ENCODE results near the gene MADCAM1. TPM values are rescaled to one million over a fixed set of nuclear protein-coding genes. Genes with fewer than 3 reads are reported as not detected.
A peak's percentile ranks its signal among the peaks of the same experiment; 100 is the strongest.

Gene MADCAM1
- total and polyA plus RNA-seq, 10 of the 15 experiments (the other 5 are each of a cell fraction or from before 2014, with no cell fraction given) = 0.06 to 0.32 (median 0.31) TPM; not detected in 5

DNA sequence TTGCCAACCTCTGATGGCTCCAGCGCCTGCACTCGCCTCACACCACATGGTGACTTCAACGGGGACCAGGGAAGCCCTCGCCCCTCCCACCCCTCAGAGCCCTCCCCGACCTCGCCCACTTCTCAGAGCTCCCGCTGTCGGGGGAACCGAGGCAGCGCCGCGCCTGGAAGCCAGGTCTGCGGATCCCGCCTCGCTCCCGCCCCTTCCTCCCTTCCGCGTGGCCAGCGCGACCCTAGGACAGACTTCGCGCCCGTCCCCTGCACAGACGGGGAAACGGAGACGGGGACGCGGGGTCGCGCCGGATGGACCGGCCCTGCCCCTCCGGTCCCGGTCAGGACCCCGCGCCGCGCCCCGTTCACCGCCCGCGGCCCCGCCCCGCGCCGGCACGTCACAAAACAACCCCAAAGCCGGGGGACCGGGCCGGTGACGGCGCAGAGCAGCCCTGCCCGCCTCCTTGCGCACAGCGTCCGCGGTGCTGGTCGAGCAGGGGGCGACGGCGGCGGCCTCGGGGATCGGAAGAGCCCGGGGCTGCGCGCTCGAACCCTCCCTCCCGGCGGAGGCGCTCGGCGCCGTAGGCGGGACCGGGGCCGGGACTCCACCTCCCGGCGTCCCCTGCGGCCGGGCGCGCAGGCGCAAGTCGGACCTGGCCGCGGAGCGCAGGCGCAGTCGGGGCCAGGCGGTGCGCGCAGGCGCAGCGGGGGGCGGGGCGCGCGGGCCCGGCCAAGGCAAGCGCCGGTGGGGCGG lies 34.9 kb downstream of the MADCAM1 start (continued):
- peak; percentile 85 for TF ChIP-seq NKRF (conservative IDR thresholded peaks at IDR 0.05)
- no peak for TF ChIP-seq HDAC6 (IDR thresholded peaks at IDR 0.05; ENCODE audit: unreplicated experiment)
- no peak for TF ChIP-seq CREB1 (IDR thresholded peaks at IDR 0.05; ENCODE audit: low read depth)
- 0 out of 2 replicates have a peak, but pooled peaks have one; percentile 34 for TF ChIP-seq ZNF24 (IDR thresholded peaks at IDR 0.05)
- no peak for TF ChIP-seq CBX3 (IDR thresholded peaks at IDR 0.05; ENCODE audit: borderline replicate concordance, low read depth)
- TF ChIP-seq DPF2 (IDR thresholded peaks at IDR 0.05) = peak; percentile 88
- 0 out of 2 replicates have a peak, but pooled peaks have one; percentile 32 for TF ChIP-seq CREM (IDR thresholded peaks at IDR 0.05; ENCODE audit: low read depth)
- peak; percentile 86 for TF ChIP-seq HCFC1 (IDR thresholded peaks at IDR 0.05; ENCODE audit: low read length)
- TF ChIP-seq IKZF2 (IDR thresholded peaks at IDR 0.05) = peak in 1 of 2 experiments; percentile 33; a peak in 1 of 4 replicates
- TF ChIP-seq CBFB (IDR thresholded peaks at IDR 0.05; ENCODE audit: low read depth) = no peak
